ENCODE results near the gene SOX6.

SOX6 gene

DNA sequence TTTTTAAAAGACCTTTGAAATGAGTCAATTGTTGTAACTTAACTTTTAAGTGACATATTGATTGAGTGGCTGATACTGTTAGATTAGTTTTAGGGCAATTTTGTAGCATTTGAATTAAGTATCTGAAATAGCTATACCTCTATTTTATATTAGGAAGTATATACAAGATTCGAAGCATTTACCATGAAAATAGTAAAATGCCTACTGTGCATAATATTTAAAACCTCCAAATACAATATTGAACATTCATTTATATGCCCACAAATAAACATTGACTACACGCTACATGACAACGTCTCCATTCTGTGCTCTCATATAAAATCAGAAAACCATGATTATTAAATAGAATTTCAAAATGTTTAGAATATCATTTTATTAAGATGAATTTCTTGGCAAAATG, 14.5 kb downstream of the SOX6 start:
- no peaks in the 10 kb centered on the region for H3K9me3 ChIP-seq (ENCODE audit: insufficient read depth, low read depth, low read length)
- no peaks in the 10 kb centered on the region for H3K36me3 ChIP-seq (ENCODE audit: insufficient read depth, low read length)
- 100% methylated on average over 2 of the region's 3 CpGs for WGBS
- H3K27me3 ChIP-seq (ENCODE audit: insufficient read depth, low read length), result no peaks in the 10 kb centered on the region
- H3K4me1 ChIP-seq (ENCODE audit: insufficient read depth, low read length), result no peaks in the 10 kb centered on the region
- no peak overlapping the region for H3K27ac ChIP-seq (ENCODE audit: low read depth, low read length)
- H3K9ac ChIP-seq (ENCODE audit: low read depth, low read length), result no peak overlapping the region
- no peak overlapping the region for H3K4me3 ChIP-seq (ENCODE audit: low read length)

DNA sequence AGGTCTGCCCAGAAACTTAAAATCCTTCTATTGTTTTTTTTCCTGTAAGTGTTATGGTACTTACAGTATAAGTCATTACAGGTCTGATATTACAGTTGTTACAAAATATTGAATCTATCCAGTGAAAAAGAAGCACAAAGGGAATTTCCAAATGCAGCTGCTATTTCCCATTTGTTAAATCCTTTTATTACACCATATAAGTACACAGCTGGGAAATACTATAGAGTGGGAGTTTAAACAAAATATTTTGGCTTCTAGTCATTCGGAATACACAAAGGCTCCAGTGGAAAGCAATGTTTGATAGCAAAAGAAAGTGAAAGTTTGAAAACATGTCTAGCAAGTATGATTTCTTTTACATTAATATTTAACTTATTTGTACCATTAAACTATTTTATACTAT, 18.0 kb downstream of the SOX6 start:
- Histone ChIP-seq H3K36me3 (ENCODE audit: insufficient read depth, low read length) (no peaks in the 10 kb centered on the region), H3K27ac (ENCODE audit: low read depth, low read length) (no peak overlapping the region), H3K9ac (ENCODE audit: low read depth, low read length) (no peak overlapping the region), H3K4me1 (ENCODE audit: insufficient read depth, low read length) (no peaks in the 10 kb centered on the region), H3K4me3 (ENCODE audit: low read length) (no peak overlapping the region), H3K27me3 (ENCODE audit: insufficient read depth, low read length) (no peaks in the 10 kb centered on the region), H3K9me3 (ENCODE audit: insufficient read depth, low read depth, low read length) (no peaks in the 10 kb centered on the region)
- 92% methylated on average over 1 of the region's 1 CpG for WGBS

DNA sequence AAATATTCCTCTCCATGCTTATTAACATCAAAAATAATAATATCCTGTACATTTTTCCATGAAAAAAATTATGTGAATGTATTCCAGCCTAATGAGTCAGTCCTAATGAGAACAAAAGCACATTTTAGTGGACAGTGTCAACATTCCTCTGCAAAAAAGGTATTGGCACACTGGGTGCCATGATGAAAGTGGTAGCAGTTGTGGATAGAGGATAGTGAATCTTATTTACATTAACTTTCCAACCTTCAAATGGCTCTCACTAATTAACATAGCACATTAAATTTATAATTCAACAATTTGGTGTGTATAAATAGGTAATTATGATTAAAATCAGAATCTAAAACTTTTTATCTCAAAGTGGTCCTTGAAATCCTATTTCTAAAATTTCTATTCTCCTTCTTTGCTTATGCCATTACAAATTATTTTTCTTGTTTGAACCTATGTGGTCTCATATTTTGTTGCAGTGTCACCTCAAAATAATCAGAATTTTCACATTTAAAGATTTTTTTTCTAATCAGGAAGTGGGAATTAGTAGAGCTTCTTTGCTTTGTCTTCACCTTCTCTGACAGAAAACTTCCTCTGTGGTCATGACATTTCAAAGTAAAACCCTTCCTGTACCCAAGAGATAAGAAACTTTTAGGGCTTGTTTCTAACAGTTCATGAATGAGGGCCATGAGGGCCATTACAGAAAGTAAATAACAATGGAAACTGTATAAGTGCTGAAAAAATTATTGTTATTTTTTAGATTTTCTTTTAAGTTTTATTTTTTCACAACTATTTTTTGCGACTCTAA, 18.7 kb downstream of the SOX6 start:
- Histone ChIP-seq H3K4me3 (ENCODE audit: low read length) (no peak overlapping the region), H3K9me3 (ENCODE audit: insufficient read depth, low read depth, low read length) (no peaks in the 10 kb centered on the region), H3K27me3 (ENCODE audit: insufficient read depth, low read length) (no peaks in the 10 kb centered on the region), H3K36me3 (ENCODE audit: insufficient read depth, low read length) (no peaks in the 10 kb centered on the region), H3K27ac (ENCODE audit: low read depth, low read length) (no peak overlapping the region), H3K9ac (ENCODE audit: low read depth, low read length) (no peak overlapping the region), H3K4me1 (ENCODE audit: insufficient read depth, low read length) (no peaks in the 10 kb centered on the region)
- no CpG with 5 or more reads among the region's 1 CpG for WGBS

DNA sequence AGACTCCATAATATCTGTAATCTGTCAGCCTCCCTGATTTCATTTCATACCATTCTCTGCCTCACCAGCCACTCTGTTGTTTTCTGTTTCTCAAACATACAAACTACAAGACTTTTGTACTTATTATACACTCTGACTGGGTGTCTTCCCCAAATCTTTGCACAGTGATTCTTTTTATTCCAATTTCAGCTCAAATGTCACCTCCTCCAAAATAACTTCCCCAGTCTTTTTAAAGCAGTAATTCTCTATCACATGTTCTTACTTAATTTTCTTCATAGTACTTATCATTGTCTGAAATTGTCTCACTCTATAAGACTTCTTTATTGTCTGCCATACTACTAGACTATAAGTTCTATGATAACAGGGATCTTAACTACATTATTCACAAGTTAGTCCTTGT, 19.6 kb downstream of the SOX6 start:
- H3K9me3 ChIP-seq (ENCODE audit: insufficient read depth, low read depth, low read length), result no peaks in the 10 kb centered on the region
- no peaks in the 10 kb centered on the region for H3K36me3 ChIP-seq (ENCODE audit: insufficient read depth, low read length)
- no peaks in the 10 kb centered on the region for H3K27me3 ChIP-seq (ENCODE audit: insufficient read depth, low read length)
- no peak overlapping the region for H3K4me3 ChIP-seq (ENCODE audit: low read length)
- H3K27ac ChIP-seq (ENCODE audit: low read depth, low read length), result no peak overlapping the region
- no peak overlapping the region for H3K9ac ChIP-seq (ENCODE audit: low read depth, low read length)
- H3K4me1 ChIP-seq (ENCODE audit: insufficient read depth, low read length), result no peaks in the 10 kb centered on the region

DNA sequence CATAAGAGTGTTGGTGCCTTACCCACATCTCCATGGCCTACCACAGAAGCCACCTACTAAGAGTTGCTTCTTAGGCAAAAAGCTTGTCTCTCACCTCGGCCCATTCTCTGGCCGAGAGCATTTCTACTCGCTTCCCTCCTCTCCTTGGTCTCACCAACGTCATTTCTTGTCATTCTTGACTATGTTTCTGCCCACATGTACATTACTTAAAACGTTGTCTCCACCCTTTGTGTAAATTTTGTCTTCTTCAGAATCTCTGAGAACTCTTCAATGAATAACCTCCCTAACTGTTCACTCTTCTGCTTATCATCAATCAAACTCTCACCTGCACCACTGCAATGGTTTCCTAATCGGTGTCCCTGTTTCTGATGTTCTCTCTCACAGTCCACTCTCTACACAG, 20.1 kb downstream of the SOX6 start:
- H3K27ac ChIP-seq (ENCODE audit: low read depth, low read length), result no peak overlapping the region
- H3K9ac ChIP-seq (ENCODE audit: low read depth, low read length), result no peak overlapping the region
- H3K4me1 ChIP-seq (ENCODE audit: insufficient read depth, low read length), result no peaks in the 10 kb centered on the region
- no peak overlapping the region for H3K4me3 ChIP-seq (ENCODE audit: low read length)
- WGBS, result 87% methylated on average over 6 of the region's 6 CpGs
- H3K9me3 ChIP-seq (ENCODE audit: insufficient read depth, low read depth, low read length), result no peaks in the 10 kb centered on the region
- H3K36me3 ChIP-seq (ENCODE audit: insufficient read depth, low read length), result no peaks in the 10 kb centered on the region
- no peaks in the 10 kb centered on the region for H3K27me3 ChIP-seq (ENCODE audit: insufficient read depth, low read length)

DNA sequence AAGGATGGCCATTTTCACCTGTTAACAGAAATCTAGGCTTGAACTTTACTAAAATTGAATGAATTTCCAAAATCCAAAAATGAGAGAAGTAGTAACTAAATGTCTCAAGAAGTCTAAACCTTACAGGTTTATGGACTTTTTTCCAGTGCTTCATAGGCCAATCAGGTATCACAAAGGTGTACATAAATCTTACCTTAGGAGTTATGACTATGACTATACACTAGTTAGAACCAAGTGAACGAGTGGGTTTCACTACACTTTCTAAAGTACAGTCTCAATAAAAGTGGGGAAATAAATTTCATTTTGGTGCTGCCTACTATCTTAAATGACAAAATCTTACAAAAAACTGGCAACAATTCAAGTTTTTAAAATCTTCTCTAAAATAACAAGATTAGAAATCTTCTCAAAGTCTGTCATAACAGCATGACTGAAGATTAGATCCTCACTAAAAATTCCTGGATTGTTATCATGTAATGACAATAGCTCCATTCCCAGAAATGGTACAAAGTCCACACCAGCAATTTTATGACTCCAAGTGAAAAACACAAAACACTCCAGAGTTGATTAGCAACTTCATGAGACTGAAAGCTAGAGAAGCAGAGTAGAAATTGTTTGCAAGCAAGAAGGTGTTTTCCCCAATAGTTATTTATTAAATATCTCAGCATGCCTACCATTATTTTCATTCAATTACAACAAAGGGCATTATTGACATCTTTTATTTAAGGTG, 20.9 kb downstream of the SOX6 start:
- WGBS, result 86% methylated on average over 1 of the region's 1 CpG
- Histone ChIP-seq H3K4me1 (ENCODE audit: insufficient read depth, low read length) (no peaks in the 10 kb centered on the region), H3K27ac (ENCODE audit: low read depth, low read length) (no peak overlapping the region), H3K27me3 (ENCODE audit: insufficient read depth, low read length) (no peaks in the 10 kb centered on the region), H3K9ac (ENCODE audit: low read depth, low read length) (no peak overlapping the region), H3K9me3 (ENCODE audit: insufficient read depth, low read depth, low read length) (no peaks in the 10 kb centered on the region), H3K36me3 (ENCODE audit: insufficient read depth, low read length) (no peaks in the 10 kb centered on the region), H3K4me3 (ENCODE audit: low read length) (no peak overlapping the region)

DNA sequence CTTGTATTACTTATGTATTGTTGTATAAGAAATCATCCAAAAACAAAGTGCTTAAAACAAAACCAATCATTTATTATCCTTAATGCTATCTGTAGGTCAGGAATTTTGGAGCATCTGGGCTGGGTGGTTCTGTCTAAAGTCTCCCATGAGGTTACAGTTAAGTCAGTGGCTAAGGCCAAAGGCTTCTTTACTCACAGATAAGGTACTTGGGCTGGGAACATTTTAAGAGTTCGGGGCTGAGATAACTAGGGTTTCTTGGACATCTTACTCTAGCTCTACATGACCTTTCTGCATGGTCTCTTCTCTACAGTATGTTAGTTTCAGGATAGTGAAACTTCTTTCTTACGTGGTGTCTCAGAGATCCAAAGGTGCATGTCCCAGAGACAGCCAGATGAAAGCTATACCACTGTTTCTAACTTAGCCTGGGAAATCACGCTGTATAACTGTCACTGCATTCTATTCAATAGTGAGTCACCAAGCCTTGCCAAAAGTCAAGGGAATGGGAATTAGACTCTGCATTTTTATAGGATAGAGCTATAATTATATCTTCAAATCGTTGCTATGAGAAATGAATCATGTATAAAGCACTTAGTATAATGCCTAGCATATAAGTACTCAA, 29.6 kb downstream of the SOX6 start:
- no peaks in the 10 kb centered on the region for H3K27me3 ChIP-seq (ENCODE audit: insufficient read depth, low read length)
- no peaks in the 10 kb centered on the region for H3K4me1 ChIP-seq (ENCODE audit: insufficient read depth, low read length)
- WGBS, result 87% methylated on average over 2 of the region's 4 CpGs
- H3K36me3 ChIP-seq (ENCODE audit: insufficient read depth, low read length), result no peaks in the 10 kb centered on the region
- no peak overlapping the region for H3K27ac ChIP-seq (ENCODE audit: low read depth, low read length)
- no peak overlapping the region for H3K4me3 ChIP-seq (ENCODE audit: low read length)
- no peaks in the 10 kb centered on the region for H3K9me3 ChIP-seq (ENCODE audit: insufficient read depth, low read depth, low read length)
- H3K9ac ChIP-seq (ENCODE audit: low read depth, low read length), result no peak overlapping the region

DNA sequence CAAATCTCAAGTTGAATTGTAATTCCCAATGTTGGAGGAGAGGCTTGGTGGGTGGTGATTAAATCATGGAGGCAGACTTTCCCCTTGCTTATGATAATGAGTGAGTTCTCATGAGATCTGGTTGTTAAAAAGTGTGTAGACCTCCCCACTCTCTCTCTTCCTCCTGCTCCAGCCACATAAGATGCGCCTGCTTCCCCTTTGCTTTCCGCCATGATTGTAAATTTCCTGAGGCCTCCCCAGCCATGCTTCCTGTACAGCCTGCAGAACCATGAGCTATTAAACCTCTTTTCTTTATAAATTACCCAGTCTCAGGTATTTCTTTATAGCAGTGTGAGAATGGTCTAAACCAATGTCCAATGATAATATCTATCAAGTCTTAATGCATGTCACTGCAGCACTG, 34.2 kb downstream of the SOX6 start:
- no peak overlapping the region for H3K9ac ChIP-seq (ENCODE audit: low read depth, low read length)
- WGBS, result 94% methylated on average over 2 of the region's 2 CpGs
- no peak overlapping the region for H3K27ac ChIP-seq (ENCODE audit: low read depth, low read length)
- no peaks in the 10 kb centered on the region for H3K9me3 ChIP-seq (ENCODE audit: insufficient read depth, low read depth, low read length)
- no peaks in the 10 kb centered on the region for H3K4me1 ChIP-seq (ENCODE audit: insufficient read depth, low read length)
- no peaks in the 10 kb centered on the region for H3K36me3 ChIP-seq (ENCODE audit: insufficient read depth, low read length)
- H3K4me3 ChIP-seq (ENCODE audit: low read length), result no peak overlapping the region
- no peaks in the 10 kb centered on the region for H3K27me3 ChIP-seq (ENCODE audit: insufficient read depth, low read length)

DNA sequence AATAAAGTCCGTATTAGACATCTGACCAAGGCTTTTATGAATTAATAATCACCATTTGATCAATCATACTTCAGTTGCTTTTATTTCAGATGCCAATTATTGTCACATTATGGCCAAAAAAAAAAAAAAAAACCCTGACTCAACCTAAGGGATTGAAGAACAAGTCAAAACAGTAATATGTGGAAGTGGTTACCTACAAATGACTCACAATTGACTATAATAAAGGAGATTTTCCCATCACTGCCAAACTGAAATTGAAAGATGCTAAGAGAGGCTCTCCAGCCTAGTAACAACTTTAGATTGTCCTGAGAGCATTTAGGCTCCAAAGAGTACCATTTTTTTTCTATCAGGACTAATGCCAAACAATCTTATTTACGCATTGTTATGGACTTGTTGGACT, 35.2 kb downstream of the SOX6 start:
- 100% methylated on average over 1 of the region's 2 CpGs for WGBS

DNA sequence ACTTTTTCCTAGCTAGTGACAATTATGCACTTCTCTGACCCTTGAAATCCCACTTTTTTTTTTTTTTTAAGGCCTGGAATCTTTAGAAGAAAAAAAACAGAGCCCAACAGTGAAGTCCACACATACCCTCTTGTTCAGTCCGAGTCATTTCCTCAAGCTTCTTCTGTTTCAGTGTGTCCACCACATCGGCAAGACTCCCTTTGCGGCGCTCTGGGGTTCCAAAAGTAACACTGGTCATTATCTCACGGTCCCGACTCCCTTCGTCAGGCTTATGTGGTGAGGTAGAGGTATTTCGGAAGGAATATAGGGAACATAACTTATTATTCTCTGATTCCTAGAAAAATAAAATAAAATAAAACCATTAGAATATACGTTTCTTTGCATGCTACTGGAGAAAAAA, 38.0 kb downstream of the SOX6 start:
- WGBS, result 97% methylated on average over 6 of the region's 9 CpGs
- Histone ChIP-seq H3K4me3 (ENCODE audit: low read length) (no peak overlapping the region), H3K27ac (ENCODE audit: low read depth, low read length) (no peak overlapping the region)

More for the DNA sequence above, 35.2 kb downstream of the SOX6 start:
- no peak overlapping the region for H3K9ac ChIP-seq (ENCODE audit: low read depth, low read length)
- H3K9me3 ChIP-seq (ENCODE audit: insufficient read depth, low read depth, low read length), result no peaks in the 10 kb centered on the region
- no peak overlapping the region for H3K27ac ChIP-seq (ENCODE audit: low read depth, low read length)
- H3K4me1 ChIP-seq (ENCODE audit: insufficient read depth, low read length), result no peaks in the 10 kb centered on the region
- no peaks in the 10 kb centered on the region for H3K27me3 ChIP-seq (ENCODE audit: insufficient read depth, low read length)
- H3K4me3 ChIP-seq (ENCODE audit: low read length), result no peak overlapping the region
- no peaks in the 10 kb centered on the region for H3K36me3 ChIP-seq (ENCODE audit: insufficient read depth, low read length)

DNA sequence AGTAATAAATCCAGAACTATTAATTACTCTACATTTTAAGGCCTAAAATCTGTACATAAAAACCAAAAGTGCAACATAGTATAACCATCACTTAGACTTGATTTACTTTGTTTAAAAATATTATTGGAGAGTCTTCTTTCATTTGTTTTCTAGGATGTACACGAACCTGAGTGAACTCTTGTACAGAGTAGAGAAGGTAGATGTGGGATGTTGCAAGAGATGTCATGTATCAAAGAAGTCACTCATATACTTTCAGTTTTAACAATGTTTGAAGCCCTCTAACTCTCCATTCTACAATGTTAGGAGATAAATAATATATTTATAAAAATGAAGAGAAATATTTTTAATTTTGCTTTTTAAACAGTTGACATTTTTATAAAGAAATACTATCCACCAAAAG, 38.6 kb downstream of the SOX6 start:
- Histone ChIP-seq H3K27ac (ENCODE audit: low read depth, low read length) (no peak overlapping the region), H3K9me3 (ENCODE audit: insufficient read depth, low read depth, low read length) (no peaks in the 10 kb centered on the region)

More for the DNA sequence above, 38.0 kb downstream of the SOX6 start:
- no peaks in the 10 kb centered on the region for H3K36me3 ChIP-seq (ENCODE audit: insufficient read depth, low read length)
- H3K27me3 ChIP-seq (ENCODE audit: insufficient read depth, low read length), result no peaks in the 10 kb centered on the region
- H3K4me1 ChIP-seq (ENCODE audit: insufficient read depth, low read length), result no peaks in the 10 kb centered on the region
- H3K9me3 ChIP-seq (ENCODE audit: insufficient read depth, low read depth, low read length), result no peaks in the 10 kb centered on the region
- no peak overlapping the region for H3K9ac ChIP-seq (ENCODE audit: low read depth, low read length)

More for the DNA sequence above, 38.6 kb downstream of the SOX6 start:
- no peak overlapping the region for H3K9ac ChIP-seq (ENCODE audit: low read depth, low read length)
- 100% methylated on average over 1 of the region's 1 CpG for WGBS
- H3K4me3 ChIP-seq (ENCODE audit: low read length), result no peak overlapping the region
- no peaks in the 10 kb centered on the region for H3K4me1 ChIP-seq (ENCODE audit: insufficient read depth, low read length)
- no peaks in the 10 kb centered on the region for H3K27me3 ChIP-seq (ENCODE audit: insufficient read depth, low read length)
- H3K36me3 ChIP-seq (ENCODE audit: insufficient read depth, low read length), result no peaks in the 10 kb centered on the region

Measured in HUES64 (cell line).